Activated T-helper 1 cell treated with Interleukin-2 at 50 U/mL for 16 hours (primary cell): ENCODE data around the gene DPM3.
"Not testable (repeated sequence)": the region's sequence is repeated elsewhere in the genome, so short reads cannot be mapped to it uniquely, and the experiment has no call there.

Experiments
- DNase-seq: peaks from one replicate; pipeline ENCODE4 v3.0.0-alpha.2; 2020; ENCODE audit warnings: low read depth

Gene DPM3, protein sequence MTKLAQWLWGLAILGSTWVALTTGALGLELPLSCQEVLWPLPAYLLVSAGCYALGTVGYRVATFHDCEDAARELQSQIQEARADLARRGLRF

DNA sequence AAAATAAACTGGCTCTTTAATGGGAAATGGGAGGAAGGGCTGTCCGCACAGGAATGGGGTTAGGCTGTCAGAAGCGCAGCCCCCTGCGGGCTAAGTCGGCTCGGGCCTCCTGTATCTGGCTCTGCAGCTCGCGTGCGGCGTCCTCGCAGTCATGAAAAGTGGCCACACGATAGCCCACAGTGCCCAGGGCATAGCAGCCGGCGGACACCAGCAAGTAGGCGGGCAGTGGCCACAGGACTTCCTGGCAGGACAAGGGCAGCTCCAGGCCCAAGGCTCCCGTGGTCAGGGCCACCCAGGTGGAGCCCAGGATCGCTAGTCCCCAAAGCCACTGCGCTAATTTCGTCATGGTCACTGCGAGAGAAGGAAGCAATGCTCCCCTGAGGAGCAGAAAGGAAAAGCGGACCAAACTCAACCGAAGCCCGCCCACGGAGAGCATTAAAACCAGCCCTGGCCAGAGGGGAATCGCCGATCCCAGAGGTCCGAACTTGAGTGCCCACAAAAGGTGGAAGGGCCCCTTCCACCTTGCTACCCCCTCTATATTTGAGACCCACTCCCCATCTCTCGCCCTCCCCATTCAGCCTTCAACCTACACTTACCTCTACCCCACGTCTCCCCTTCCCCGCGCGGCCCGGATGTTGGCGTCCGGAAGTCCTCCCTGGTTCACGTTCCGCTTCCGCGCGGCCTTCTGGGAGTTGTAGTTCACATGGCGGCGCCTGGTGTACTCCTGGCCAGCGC is at the start of gene DPM3:
DPM3 (minus strand) TSS at position 637 of the 735 bp plus-strand sequence; CDS start at position 346, 291 bp downstream.
- DNase-seq, result peak; percentile 77

DNA sequence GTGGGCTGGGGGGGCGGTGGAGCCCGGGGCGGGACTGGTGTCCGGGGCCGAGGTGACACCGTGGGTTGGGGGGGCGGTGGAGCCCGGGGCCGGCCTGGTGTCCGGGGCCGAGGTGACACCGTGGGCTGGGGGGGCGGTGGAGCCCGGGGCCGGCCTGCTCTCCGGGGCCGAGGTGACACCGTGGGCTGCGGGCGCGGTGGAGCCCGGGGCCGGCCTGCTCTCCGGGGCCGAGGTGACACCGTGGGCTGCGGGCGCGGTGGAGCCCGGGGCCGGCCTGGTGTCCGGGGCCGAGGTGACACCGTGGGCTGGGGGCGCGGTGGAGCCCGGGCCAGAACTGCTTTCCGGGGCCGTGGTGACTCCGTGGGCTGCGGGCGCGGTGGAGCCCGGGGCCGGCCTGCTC is 49.6 kb upstream of the DPM3 start:
- DNase-seq, result not testable (repeated sequence)

DNA sequence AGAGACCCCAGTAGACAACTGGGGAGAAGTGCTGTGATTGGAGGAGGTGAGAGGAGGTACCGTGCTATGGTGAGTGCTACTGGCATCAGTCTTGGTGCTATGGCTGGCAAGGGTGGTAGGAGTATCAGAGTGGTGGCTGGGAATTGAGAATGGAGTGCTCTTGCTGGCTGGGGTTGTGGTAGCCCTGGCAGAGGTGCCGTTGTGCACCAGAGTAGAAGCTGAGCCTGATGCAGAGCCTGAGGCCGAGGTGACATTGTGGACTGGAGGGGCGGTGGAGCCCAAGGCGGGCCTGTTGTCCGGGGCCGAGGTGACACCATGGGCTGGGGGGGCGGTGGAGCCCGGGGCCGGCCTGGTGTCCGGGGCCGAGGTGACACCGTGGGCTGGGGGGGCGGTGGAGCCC is 47.9 kb upstream of the DPM3 start:
- DNase-seq, result no peak

DNA sequence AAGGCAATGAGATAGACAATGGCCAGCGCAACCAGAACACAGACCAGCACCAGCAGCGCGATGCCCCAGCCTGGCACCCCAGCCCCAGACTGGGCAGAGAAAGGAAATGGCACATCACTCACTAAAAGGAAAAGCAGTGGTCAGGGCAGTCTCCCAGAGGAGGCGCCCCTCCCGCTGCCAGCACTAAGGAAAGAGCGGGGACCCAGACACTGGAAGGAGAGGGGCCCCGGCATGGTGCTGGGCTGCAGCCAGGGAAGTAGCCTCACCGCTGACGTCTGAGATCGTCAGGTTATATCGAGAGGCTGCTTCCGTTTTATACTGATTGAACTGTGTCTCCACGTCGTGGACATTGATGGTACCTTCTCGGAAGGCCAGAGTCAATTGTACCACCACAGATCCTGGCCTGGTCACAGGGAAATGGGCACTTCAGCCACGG is 47.1 kb upstream of the DPM3 start:
- no peak for DNase-seq

DNA sequence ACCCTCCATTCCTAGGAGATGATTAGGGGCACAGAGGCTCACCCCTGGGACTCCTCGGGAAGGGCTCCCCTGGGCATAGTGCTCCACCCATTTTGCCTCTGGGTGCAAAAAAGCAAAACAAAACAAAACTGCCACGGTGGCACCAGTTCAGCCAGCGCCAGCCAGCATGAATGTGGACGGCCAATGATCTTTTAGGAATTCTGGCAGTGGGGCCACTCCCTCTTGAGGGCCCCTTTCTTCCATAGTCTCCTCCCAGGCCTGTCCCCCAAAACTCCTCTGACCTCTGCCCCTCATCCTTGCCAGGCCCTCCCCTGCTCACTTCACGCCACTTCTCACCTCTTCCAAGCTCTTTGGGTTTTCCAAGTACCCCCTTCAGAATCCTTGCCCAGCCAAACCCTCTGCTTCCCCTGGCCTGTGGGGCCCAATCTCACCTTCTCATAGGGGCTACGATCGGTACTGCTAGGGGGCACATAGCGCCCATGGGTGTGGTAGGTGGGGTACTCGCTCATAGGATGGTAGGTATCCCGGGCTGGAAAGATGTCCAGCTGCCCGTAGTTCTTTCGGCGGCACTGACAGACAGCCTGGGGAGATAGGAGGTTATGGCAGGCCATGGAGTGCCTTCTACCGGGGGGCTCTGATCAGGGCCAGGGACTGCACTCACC is 46.6 kb upstream of the DPM3 start:
- DNase-seq, result no peak

DNA sequence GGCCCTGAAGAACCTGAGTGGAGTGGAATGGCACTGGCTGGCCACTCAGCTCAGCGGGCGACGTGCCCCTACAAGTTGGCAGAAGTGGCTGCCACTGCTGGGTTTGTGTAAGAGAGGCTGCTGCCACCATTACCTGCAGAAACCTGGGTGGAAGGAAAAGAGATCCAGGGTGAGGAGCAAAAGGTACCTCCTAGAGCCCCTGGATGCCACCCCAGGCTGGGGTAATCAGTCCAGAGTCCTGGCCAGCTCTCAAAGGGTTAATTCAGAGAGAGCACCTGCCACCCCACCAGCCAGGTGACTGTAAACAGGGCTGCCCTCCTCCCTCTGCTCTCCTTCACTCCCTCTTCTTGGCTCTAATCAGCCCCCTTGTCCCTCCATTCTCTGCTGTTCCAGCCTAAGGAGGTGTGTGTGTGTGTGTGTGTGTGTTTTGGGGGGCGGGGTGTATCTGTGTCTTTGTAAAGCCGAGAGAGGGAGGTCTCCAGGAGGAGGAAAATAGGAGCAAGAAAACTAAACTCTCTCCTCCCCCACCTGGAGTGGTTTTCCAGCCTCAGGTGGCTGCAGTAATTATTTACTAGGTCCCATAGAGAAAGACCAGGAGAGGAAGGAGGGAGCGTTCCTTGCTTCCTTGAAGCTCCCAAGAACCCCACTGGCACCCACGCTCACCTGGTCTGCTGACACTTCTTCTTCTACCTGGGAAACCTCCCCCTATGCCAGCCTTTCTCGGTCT is 45.9 kb upstream of the DPM3 start:
- no peak for DNase-seq

DNA sequence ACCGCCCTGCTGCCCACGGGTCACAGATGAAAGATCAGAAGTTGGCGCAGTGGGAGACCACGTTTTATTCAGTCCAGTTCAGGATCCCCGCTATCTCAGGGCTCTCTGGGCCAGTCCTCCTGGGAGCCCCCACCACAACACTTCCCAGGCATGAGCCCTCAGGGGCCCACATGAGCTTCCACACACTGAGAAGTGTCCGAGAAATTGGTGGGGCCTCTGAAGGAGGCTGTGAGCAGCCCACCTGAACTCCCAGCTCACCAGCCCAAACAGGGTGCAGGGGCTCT is 45.4 kb upstream of the DPM3 start:
- no peak for DNase-seq

DNA sequence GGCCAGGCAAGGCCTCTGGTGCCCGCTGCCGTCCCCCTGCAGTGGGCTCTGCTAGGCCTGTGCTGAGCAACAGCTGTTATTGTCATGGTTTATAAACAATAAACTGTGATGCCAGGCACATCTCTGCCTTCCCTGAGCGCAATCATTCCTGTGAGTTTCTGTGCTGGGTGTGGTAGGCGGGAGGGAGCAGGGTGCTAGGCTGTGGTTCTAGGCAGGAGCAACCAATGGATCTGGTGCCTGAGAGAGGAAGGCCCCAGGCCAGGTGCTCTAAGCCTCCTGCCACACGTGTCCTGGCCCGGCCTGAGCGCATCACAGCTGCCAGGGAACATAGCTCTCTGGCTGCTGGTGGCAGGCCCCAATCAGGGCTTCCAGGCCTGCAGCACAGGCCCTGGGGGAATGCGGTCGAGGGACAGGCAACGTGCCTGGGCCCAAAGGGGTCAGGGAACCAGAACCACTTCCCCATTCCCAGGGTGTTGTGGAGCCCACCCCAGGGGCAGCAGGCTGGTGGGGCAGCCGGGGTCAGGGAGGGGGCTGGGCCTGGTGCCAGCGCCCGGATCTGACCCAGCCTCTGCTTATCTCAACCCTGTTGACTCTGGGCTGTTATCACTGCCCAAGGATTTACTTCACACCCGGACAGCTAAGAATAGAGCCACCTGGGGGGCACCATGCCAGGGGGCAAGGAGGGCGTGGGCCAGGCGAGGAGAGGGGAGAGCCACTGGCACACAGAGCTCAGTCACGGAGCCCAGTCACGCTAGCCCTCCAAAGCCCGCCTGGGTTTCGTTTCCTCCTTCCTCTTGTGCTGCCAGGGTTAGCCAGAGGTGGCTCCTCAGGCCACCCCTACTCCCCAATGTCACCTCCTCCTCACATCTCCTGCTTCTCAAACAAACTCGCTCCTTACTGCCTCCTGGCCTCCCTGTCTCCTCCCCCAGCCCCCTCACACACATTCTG is 44.8 kb upstream of the DPM3 start:
- DNase-seq, result no peak

DNA sequence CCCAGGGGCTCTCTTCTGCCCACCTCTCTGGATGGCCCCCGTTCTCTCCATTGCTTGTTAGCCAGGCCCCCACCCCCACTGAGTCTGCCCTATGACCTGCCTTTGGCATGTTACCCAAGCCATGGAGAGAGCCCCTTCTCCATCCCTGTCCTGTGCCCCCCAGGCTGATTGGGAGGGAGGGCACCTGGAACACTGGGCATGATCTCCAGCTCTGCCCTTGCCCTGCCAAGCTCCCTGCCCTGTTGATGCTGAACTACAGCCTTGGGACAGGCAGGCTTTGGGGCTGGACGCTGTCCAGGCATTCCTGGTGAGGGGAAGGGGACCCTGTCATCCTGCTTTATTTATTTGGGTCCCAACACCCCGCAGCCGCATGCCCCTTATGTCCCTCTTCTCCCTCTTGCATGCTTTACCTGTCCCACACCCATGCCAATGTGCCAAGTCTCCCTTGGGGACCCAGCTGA is 44.0 kb upstream of the DPM3 start:
- DNase-seq, result no peak

DNA sequence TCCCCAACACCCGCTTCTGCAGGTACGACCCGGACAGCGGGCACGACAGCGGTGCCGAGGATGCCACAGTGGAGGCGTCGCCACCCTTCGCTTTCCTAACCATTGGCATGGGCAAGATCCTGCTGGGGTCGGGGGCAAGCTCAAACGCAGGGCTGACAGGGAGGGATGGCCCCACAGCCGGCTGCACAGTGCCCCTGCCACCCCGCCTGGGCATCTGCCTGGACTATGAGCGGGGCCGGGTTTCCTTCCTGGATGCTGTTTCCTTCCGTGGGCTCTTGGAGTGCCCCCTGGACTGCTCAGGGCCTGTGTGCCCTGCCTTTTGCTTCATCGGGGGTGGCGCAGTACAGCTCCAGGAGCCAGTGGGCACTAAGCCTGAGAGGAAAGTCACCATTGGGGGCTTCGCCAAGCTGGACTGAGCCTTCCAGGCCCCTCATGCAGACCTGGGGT is 43.5 kb upstream of the DPM3 start:
- DNase-seq, result no peak

DNA sequence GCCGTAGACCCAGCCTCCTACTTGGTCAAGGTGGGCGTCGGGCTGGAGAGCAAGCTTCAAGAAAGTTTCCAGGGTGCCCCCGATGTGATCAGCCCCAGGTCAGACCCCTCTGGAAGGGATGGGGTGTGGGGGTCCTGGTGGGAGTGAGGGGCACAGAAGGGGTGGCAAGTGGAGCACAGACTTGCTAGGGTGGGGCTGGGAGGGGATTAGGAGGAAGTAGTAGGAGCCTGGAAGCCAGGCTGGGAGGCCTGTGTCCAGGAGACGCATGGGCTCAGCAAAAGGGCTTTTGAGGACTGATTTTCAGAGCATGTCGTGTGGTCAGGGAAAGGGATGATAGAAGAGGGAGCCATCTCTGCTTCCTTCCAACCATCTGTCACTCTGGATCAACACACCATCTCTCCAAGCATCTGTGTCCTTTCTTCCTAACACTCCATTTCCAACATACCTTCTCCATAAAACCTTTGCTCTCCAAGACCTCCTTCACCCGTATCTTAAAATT is 41.8 kb upstream of the DPM3 start:
- no peak for DNase-seq

DNA sequence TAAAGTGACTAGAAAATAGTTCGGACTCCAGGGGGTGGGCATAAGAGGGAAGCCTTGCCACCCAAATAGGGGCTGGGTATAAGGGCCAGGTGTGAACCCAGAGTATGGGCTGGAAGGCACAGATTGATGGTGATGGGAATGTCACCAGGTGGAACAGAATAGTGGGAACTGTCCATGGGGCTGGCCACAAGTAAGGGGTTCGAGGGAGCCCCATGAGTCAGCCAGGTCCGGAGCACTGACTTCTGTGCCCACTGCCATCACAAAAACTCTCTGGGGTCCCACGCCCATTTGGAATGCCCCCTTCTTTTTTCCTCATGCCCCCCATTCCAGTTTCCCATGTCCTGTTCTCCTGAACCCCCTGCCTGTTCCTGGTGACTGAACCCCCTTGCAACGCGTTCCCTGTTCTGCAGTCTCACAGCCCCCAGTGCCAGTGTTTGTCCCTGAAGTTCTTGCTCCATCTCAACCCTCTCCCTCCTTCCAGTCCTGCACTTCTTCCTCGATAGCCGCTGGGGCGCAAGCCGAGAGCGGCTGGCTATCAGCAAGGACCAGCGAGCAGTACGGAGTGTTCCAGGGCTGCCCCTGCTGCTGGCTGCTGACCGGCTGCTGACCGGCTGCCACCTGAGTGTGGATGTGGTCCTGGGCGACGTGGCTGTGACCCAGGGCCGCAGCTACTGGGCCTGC is 41.2 kb upstream of the DPM3 start:
- no peak for DNase-seq

DNA sequence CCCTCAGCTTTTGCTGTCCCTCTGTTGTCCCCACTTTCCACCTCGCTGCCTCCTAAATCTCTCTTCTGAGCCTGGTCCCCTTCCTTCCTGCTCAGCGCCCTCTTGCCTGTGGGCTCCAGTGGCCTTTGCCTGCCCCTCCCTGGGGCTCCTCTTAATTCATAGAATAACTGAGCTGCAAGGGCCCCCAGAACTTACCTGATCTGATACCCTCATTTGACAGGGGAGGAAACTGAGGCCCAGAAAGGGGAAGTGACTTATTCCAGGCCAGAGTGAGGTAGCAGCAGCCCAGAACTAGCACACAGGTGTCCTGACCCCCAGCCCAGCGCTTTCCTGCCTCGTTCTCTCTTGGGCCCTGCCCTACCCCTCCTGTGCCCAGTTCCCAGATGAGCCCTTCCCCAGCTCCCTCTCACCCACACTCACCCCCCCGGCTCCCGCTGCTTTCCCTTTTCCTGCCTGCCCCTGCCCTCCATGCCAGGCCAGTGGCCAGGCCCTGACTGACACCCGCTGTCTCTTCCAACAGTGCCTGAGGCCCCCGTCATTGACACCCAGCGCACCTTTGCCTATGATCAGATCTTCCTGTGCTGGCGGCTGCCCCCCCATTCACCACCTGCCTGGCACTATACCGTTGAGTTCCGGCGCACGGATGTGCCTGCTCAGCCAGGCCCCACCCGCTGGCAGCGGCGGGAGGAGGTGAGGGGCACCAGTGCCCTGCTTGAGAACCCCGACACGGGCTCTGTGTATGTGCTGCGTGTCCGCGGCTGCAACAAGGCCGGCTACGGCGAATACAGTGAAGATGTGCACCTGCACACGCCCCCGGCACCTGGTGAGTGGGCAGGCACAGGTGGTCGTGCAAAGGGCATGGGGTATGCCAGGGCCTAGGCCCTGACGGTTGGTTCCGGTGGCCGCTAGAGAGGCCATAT is 39.0 kb upstream of the DPM3 start:
- DNase-seq, result no peak

DNA sequence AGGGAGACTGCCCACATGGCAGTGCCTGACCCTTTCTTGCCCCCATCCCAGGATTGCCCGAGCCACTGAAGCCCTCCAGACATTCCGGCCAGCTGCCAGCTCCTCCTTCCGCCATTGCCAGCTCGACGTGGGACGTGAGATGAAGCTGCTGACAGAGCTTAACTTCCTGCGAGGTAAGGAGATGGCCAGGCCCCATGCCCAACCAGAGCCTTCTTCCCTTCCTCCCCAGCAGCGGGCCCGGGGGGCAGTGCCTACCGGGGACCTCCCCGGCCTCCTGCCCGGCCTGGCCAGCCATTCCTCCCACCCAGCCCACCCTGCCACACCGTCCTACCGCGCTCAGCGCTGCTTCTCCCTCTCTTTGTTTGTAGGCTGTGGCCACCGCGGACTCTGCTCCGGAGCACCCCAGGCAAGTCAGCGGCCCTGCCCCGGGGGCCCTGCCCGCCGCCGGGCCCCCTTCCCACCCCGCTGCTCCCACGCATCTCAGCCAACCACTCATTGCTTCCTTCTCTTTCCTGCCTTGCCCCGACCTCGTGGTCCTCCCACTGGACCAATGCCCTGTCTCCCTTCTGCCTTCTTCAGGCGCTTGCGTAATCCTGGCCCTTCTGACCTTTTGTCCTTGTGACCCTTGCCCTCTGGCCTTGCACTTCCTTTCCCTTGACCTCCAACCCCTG is 38.2 kb upstream of the DPM3 start:
- DNase-seq, result no peak

DNA sequence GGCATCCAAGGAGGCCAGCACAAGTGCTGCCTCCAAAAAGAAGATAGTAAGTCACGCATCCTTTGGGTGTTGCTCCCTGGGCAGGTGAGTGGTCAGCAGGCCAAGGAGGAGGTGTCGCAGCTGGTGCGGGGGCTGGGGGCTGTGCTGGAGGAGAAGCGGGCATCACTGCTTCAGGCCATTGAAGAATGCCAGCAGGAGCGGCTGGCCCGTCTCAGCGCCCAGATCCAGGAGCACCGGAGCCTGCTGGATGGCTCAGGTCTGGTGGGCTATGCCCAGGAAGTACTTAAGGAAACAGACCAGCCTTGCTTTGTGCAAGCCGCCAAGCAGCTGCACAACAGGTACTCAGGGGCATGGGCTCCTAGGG is 37.6 kb upstream of the DPM3 start:
- DNase-seq, result no peak

DNA sequence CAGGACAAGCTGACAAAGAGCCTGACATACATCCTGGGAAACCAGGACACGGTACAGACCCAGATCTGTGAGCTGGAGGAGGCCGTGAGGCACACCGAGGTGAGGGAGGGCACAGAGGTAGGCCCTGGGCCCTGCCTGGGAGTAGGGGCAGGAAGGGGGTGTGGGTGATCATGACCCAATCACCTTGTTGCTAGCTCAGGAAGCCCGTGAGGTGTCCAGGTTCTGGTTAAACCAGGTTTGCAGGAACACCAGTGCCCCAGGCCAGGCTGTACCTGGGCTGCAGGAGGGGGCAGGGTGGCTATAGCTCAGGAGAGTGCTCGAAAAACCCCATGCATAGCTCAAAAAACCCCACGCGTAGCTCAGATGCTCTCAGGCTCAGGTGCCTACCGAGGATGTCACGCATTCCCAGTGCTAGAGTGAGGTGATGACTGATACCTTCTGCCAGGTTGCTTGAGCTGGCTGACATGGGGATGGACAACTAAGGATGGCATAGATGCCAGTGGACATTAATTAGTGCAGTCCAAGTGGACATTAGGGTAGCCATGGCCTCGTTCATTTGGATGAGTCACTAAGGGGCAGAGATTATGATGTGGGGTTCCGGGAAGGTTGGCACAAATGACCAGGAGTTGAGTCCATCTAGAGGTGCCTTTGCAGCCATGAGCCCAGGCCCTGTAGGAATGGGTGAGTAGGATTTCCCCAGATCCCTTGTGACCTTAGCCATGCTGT is 37.0 kb upstream of the DPM3 start:
- no peak for DNase-seq

DNA sequence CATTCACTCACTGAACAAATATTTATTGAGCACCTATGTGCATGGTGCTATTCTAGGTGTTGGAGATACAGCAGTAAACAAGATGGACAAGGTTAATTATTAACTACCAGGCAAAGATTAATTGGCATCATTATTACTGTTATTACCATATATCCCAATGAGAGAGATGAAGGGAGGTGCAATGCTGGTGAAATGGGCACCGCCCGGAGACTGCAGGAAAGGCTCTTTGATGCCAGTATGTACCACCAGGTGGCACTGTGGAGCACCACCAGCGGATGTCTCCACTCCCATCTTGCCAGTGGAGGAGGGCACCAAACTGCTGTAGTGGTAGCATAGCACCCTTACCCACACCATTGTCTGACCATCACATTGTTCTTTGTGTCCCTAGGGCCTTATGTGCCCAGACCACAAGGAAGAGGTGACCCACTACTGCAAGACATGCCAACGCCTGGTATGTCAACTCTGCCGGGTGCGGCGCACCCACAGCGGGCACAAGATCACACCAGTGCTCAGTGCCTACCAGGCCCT is 36.3 kb upstream of the DPM3 start:
- peak; percentile 70 for DNase-seq

DNA sequence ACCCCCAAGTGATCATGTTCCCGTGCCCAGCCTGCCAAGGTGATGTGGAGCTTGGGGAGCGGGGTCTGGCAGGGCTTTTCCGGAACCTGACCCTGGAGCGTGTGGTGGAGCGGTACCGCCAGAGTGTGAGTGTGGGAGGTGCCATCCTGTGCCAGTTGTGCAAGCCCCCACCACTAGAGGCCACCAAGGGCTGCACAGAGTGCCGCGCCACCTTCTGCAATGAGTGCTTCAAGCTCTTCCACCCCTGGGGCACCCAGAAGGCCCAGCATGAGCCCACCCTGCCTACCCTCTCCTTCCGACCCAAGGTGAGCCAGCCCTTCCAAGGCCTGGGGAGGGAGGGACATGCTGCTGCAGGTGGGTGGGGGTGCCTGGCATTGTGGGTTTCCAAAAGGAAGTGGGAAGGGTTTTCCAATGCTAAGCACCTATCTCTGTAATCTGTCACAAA is 35.6 kb upstream of the DPM3 start:
- no peak for DNase-seq
